Effector memory CD8-positive, alpha-beta T cell (primary cell): Measurements from ENCODE around the gene DNAJC3.
A peak's percentile ranks its signal among the peaks of the same experiment; 100 is the strongest.
"Not testable (repeated sequence)": the region's sequence is repeated elsewhere in the genome, so short reads cannot be mapped to it uniquely, and the experiment has no call there.

Experiments
- ATAC-seq: fragments of 150-1000 bp; cut with Tn5 transposase; replicated peaks from 2 replicates; pipeline ENCODE4 v1.10.0; 2021; ENCODE audit warnings: mild to moderate bottlenecking, moderate library complexity
- DNase-seq, 3 experiments: peaks; one replicate each; pipeline ENCODE4 v3.0.0; 2021
- H3K27ac Mint-ChIP-seq, 2 donors: one replicate each; pipeline ENCODE4 v1.8.0; 2022; ENCODE audit warnings: mild to moderate bottlenecking in 2 of 2, mixed read lengths in 2 of 2, moderate library complexity in 2 of 2
- H3K27me3 Mint-ChIP-seq, 2 donors: one replicate each; pipeline ENCODE4 v1.8.0; 2022; ENCODE audit warnings: mixed read lengths in 2 of 2
- H3K36me3 Mint-ChIP-seq: one replicate; pipeline ENCODE4 v1.8.0; 2022; ENCODE audit warnings: mild to moderate bottlenecking, moderate library complexity, mixed read lengths; ENCODE audit not compliant: insufficient read depth
- H3K4me1 Mint-ChIP-seq, 2 donors: one replicate each; pipeline ENCODE4 v1.8.0; 2022; ENCODE audit warnings: low read depth in 2 of 2, mixed read lengths in 2 of 2
- H3K4me3 Mint-ChIP-seq, 2 donors: one replicate each; pipeline ENCODE4 v1.8.0; 2022; ENCODE audit warnings: mild to moderate bottlenecking in 2 of 2, mixed read lengths in 2 of 2, moderate library complexity in 2 of 2
- H3K9me3 Mint-ChIP-seq, 2 donors: one replicate each; pipeline ENCODE4 v1.8.0; 2022; ENCODE audit warnings: mixed read lengths in 2 of 2

Gene DNAJC3

DNA sequence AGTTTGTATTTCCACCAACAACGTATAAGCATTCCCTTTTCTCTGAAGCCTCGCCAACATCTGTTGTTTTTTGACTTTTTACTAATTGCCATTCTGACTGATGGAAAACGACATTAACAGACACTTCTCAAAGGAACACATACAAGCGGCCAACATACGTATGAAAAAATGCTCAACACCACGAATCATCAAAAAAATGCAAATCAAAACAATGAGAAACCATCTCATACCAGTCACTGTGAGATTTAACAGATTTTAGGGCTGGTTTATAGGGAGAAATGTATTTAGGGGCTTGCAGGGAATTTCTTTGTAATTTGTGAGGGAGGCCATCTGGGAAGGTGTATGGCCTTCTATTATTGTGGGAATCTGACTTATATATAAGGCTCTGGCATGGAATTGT lies 29.6 kb upstream of the DNAJC3 start:
- Mint-ChIP-seq H3K9me3 (no peaks in the 10 kb centered on the region), H3K36me3 (no peaks in the 10 kb centered on the region), H3K27ac (no peak overlapping the region), H3K27me3 (peaks cover 19 to 20% of the 10 kb centered on the region in 2 donors), H3K4me1 (peaks cover 4% of the 10 kb centered on the region in 2 donors), H3K4me3 (no peak overlapping the region)
- DNase-seq (no peak), ATAC-seq (no peak)

GRCh38 chr13:95650696-95651095 lies 26.2 kb upstream of the DNAJC3 start:
- Mint-ChIP-seq H3K36me3 (no peaks in the 10 kb centered on the region), H3K4me1 (no peaks in the 10 kb centered on the region), H3K9me3 (no peaks in the 10 kb centered on the region), H3K27me3 (peaks cover 5 to 10% of the 10 kb centered on the region in 2 donors), H3K4me3 (no peak overlapping the region), H3K27ac (no peak overlapping the region)
- no peak for DNase-seq
- no peak for ATAC-seq

GRCh38 chr13:95652244-95652764 lies 24.6 kb upstream of the DNAJC3 start:
- Mint-ChIP-seq H3K27ac (no peak overlapping the region), H3K4me1 (no peaks in the 10 kb centered on the region), H3K36me3 (no peaks in the 10 kb centered on the region), H3K9me3 (no peaks in the 10 kb centered on the region), H3K4me3 (no peak overlapping the region), H3K27me3 (peaks cover 12 to 19% of the 10 kb centered on the region in 2 donors)
- ATAC-seq = no peak
- DNase-seq = no peak

DNA sequence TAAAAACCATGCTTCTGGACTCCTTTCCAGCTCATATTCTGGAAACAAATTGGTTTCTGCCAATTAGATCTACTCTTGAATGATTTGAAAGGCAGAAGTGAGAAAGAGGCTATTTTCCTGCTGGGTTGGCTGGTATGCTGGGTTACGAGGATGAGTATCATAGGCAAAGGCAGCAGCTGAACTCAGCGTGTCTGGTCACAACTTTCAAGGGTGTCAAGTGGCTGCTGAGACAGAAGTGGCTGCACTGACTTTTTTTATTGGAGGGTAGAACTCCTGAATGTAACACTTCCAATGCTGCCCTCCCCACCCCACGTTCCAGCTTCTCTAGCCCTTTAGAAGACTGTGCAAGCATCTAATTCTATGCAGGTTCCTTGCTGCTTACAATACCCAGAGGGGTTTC lies 24.1 kb upstream of the DNAJC3 start:
- DNase-seq = no peak
- no peak for ATAC-seq
- Mint-ChIP-seq H3K27ac (no peak overlapping the region), H3K4me1 (no peaks in the 10 kb centered on the region), H3K36me3 (no peaks in the 10 kb centered on the region), H3K9me3 (no peaks in the 10 kb centered on the region), H3K4me3 (no peak overlapping the region), H3K27me3 (peaks cover 12 to 19% of the 10 kb centered on the region in 2 donors)

DNA sequence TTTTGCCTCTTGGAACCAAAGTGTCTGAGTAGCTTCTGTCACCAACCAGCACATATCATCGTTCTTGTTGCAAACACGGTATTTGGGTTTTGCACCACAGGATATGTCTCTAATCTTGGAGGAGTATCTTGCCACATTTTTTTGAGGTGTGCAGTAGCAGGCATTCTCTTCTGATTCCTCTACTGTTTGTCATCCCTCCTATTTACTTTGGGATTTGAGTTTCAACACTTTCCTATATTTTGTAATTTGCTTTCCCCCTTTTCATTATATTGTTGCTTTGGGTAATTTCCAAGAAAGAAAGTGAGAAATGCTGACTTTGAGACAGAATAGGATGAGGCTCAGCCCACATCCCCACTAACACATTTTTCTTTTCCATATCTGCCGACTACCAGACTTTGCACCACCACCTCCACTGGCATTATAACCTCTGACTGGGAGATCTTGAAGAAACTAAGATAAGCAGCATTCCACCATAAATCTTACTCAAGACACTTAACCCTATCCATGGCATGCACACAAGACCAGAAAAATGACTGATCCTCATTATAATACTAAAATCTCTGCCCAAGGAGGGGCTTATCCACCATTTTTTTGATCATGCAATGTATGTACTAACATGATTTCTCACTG lies 20.4 kb upstream of the DNAJC3 start:
- H3K27ac Mint-ChIP-seq = no peak overlapping the region
- H3K36me3 Mint-ChIP-seq = no peaks in the 10 kb centered on the region
- no peaks in the 10 kb centered on the region for H3K9me3 Mint-ChIP-seq
- H3K4me3 Mint-ChIP-seq = no peak overlapping the region
- peaks cover 17 to 28% of the 10 kb centered on the region in 2 donors for H3K27me3 Mint-ChIP-seq
- no peaks in the 10 kb centered on the region for H3K4me1 Mint-ChIP-seq
- DNase-seq (no peak), ATAC-seq (no peak)

GRCh38 chr13:95659500-95659899 lies 17.4 kb upstream of the DNAJC3 start:
- peaks cover 26 to 40% of the 10 kb centered on the region in 2 donors for H3K27me3 Mint-ChIP-seq
- ATAC-seq = no peak
- peaks cover 0 to 2% of the 10 kb centered on the region in 2 donors for H3K9me3 Mint-ChIP-seq
- no peaks in the 10 kb centered on the region for H3K4me1 Mint-ChIP-seq
- no peaks in the 10 kb centered on the region for H3K36me3 Mint-ChIP-seq
- H3K27ac Mint-ChIP-seq = no peak overlapping the region
- no peak for DNase-seq
- no peak overlapping the region for H3K4me3 Mint-ChIP-seq

GRCh38 chr13:95660981-95661581 lies 15.9 kb upstream of the DNAJC3 start:
- H3K27me3 Mint-ChIP-seq = peaks cover 26 to 40% of the 10 kb centered on the region in 2 donors
- peaks cover 0 to 12% of the 10 kb centered on the region in 2 donors for H3K9me3 Mint-ChIP-seq
- DNase-seq = no peak
- no peak overlapping the region for H3K4me3 Mint-ChIP-seq
- ATAC-seq = peak; percentile 22
- no peaks in the 10 kb centered on the region for H3K36me3 Mint-ChIP-seq
- no peaks in the 10 kb centered on the region for H3K4me1 Mint-ChIP-seq
- no peak overlapping the region for H3K27ac Mint-ChIP-seq

DNA sequence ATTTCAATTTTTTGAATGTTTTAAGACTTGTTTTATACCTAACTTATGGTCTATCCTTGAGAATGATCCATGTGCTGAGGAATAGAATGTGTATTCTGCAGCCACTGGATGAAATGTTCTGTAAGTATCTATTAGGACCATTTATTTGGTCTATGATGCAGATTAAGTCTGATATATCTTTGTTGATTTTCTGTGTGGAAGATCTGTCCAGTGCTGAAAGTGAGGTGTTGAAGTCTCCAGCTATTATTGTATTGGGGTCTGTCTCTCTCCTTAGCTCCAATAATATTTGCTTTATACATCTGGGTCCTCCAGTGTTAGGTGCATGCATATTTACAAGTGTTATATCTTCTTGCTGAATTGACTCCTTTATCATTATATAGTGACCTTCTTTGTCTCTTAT lies 9.7 kb upstream of the DNAJC3 start:
- ATAC-seq, H3K4me3 Mint-ChIP-seq, H3K36me3 Mint-ChIP-seq, H3K27ac Mint-ChIP-seq, H3K4me1 Mint-ChIP-seq, DNase-seq: not testable (repeated sequence)
- peaks cover 13 to 16% of the 10 kb centered on the region in 2 donors for H3K27me3 Mint-ChIP-seq
- peaks cover 16 to 52% of the 10 kb centered on the region in 2 donors for H3K9me3 Mint-ChIP-seq

GRCh38 chr13:95671597-95671996 lies 5.3 kb upstream of the DNAJC3 start:
- ATAC-seq (no peak), DNase-seq (no peak)
- peaks cover 14 to 21% of the 10 kb centered on the region in 2 donors for H3K4me1 Mint-ChIP-seq
- H3K27ac Mint-ChIP-seq = no peak overlapping the region
- H3K4me3 Mint-ChIP-seq = no peak overlapping the region
- H3K36me3 Mint-ChIP-seq = peaks cover 10% of the 10 kb centered on the region
- peaks cover 0 to 6% of the 10 kb centered on the region in 2 donors for H3K27me3 Mint-ChIP-seq
- H3K9me3 Mint-ChIP-seq = peaks cover 12 to 36% of the 10 kb centered on the region in 2 donors

GRCh38 chr13:95676105-95676761 lies 706 bp upstream of the DNAJC3 start:
- H3K9me3 Mint-ChIP-seq = peaks cover under 1 to 3% of the 10 kb centered on the region in 2 donors

GRCh38 chr13:95677564-95678266 lies 776 bp downstream of the DNAJC3 start:
- peak overlapping the region; percentile 97 to 100 for H3K27ac Mint-ChIP-seq
- peaks cover 32 to 58% of the 10 kb centered on the region in 2 donors for H3K4me1 Mint-ChIP-seq
- peaks cover 19% of the 10 kb centered on the region for H3K36me3 Mint-ChIP-seq
- peak overlapping the region; percentile 96 to 98 for H3K4me3 Mint-ChIP-seq
- no peaks in the 10 kb centered on the region for H3K9me3 Mint-ChIP-seq
- no peak for DNase-seq
- no peaks in the 10 kb centered on the region for H3K27me3 Mint-ChIP-seq
- no peak for ATAC-seq

More at GRCh38 chr13:95676105-95676761, 706 bp upstream of the DNAJC3 start:
- peak; percentile 9 for ATAC-seq
- H3K4me1 Mint-ChIP-seq = peaks cover 23 to 45% of the 10 kb centered on the region in 2 donors
- H3K4me3 Mint-ChIP-seq = peak overlapping the region; percentile 96 to 98
- peak in 2 of 3 experiments; percentile 4 to 21 for DNase-seq
- peak overlapping the region; percentile 97 to 100 for H3K27ac Mint-ChIP-seq
- H3K36me3 Mint-ChIP-seq = peaks cover 20% of the 10 kb centered on the region
- no peaks in the 10 kb centered on the region for H3K27me3 Mint-ChIP-seq

DNA sequence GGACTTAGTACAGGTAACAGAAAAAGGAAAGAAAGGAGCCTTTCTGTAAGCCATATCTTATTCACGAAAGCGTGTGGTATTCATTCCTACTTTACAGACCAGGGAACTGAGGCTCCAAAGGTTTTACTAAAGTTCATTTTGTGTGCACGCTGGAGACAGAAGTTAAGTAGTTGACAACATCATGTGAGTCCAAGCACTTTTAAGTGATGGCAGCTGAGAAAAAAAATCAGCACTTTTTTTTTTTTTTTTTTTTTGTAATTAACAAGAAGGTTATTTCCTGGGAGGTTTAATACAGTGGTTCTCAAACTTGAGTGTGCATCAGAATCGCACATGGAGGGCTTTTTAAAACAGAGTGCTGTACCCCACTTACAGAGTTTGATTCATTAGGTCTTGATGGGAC lies 2.0 kb downstream of the DNAJC3 start:
- no peak for DNase-seq
- Mint-ChIP-seq H3K27ac (peak overlapping the region; percentile 16 to 97), H3K27me3 (no peaks in the 10 kb centered on the region), H3K9me3 (no peaks in the 10 kb centered on the region), H3K36me3 (peaks cover 19% of the 10 kb centered on the region), H3K4me1 (peaks cover 35 to 64% of the 10 kb centered on the region in 2 donors), H3K4me3 (peak overlapping the region; percentile 96 to 98)
- ATAC-seq = no peak

- Mint-ChIP-seq H3K36me3 (peaks cover 19% of the 10 kb centered on the region), H3K27ac (no peak overlapping the region), H3K27me3 (no peaks in the 10 kb centered on the region), H3K4me3 (no peak overlapping the region), H3K4me1 (peaks cover 40 to 65% of the 10 kb centered on the region in 2 donors), H3K9me3 (no peaks in the 10 kb centered on the region)
- ATAC-seq (no peak), DNase-seq (no peak)
Measured at GRCh38 chr13:95679722-95680121, 2.8 kb downstream of the DNAJC3 start.
